NCI-H748 (cell line): ENCODE measurements around the gene SLC22A7.

Experiments
- DNase-seq: peaks from one replicate; lab custom pipeline; 2025; ENCODE audit not compliant: unreplicated experiment; lab: John Stamatoyannopoulos, UW

Gene SLC22A7

DNA sequence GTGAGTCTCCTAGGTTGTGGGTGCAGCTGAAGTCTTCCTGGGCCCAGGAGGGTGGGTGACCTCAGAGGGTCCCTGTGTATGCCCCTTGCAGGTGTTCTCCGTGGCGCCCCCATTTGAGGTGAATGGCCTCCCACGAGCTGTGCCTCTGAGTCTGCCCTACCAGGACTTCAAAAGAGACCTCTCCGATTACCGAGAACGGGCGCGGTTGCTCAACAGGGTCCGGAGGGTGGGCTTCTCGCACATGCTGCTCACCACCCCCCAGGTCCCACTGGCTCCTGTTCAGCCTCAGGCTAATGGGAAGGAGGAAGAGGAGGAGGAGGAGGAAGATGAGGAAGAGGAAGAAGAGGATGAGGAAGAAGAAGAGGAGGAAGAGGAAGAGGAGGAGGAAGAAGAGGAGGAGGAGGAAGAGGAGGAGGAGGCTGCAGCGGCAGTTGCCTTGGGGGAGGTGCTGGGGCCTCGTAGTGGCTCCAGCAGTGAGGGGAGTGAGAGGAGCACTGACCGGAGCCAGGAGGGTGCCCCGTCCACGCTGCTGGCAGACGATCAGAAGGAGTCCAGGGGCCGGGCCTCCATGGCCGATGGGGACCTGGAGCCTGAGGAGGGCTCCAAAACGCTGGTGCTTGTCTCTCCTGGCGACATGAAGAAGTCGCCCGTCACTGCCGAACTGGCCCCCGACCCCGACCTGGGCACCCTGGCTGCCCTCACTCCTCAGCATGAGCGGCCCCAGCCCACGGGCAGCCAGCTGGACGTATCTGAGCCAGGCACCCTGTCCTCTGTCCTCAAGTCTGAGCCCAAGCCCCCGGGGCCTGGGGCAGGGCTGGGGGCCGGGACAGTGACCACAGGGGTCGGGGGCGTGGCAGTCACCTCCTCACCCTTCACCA is 15.2 kb upstream of the SLC22A7 start:
- DNase-seq, result no peak

DNA sequence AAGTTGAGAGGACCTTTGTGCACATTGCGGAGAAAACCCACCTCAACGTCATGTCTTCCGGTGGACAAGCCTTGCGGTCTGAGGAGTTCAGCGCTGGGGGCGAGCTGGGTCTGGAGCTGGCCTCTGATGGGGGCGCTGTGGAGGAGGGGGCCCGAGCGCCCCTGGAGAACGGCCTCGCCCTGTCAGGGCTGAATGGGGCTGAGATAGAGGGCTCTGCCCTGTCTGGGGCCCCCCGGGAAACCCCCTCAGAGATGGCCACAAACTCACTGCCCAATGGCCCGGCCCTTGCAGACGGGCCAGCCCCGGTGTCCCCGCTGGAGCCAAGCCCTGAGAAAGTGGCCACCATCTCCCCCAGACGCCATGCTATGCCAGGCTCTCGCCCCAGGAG is 14.6 kb upstream of the SLC22A7 start:
- DNase-seq, result no peak

DNA sequence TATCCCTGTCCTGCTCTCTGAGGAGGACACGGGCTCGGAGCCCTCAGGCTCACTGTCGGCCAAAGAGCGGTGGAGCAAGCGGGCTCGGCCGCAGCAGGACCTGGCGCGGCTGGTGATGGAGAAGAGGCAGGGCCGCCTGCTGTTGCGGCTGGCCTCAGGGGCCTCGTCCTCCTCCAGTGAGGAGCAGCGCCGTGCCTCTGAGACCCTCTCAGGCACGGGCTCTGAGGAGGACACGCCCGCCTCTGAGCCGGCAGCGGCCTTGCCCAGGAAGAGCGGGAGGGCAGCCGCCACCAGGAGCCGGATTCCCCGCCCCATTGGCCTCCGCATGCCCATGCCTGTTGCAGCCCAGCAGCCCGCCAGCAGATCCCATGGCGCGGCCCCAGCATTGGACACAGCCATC is 14.2 kb upstream of the SLC22A7 start:
- no peak for DNase-seq

DNA sequence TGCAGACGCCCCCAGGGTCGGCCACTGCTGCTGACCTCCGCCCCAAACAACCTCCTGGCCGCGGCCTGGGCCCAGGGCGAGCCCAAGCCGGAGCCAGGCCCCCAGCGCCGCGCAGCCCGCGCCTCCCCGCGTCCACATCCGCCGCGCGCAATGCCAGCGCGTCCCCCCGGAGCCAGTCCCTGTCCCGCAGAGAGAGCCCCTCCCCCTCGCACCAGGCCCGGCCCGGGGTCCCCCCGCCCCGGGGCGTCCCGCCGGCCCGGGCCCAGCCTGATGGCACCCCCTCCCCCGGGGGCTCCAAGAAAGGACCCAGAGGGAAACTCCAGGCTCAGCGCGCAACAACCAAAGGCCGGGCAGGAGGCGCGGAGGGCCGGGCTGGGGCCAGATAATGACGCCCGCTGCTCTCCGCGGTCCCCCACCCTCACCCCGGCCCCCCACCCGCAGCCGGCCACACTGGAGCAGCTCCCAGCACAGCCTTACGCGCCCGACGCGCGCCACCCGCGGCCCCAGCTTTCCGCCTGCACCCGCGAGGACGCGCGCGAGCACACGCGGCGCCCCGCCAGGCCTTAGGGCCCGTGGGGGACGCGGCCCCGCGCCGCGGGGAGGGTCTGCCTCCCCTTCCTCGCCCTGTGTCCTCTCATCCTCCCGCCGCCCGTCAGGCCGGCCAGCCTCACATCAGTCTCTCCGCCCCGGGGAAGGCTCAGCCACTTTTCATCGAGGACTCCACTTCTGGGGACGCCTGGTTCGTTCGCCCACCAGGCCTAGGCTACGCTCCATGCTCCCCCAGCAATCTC is 12.9 kb upstream of the SLC22A7 start:
- DNase-seq, result no peak

DNA sequence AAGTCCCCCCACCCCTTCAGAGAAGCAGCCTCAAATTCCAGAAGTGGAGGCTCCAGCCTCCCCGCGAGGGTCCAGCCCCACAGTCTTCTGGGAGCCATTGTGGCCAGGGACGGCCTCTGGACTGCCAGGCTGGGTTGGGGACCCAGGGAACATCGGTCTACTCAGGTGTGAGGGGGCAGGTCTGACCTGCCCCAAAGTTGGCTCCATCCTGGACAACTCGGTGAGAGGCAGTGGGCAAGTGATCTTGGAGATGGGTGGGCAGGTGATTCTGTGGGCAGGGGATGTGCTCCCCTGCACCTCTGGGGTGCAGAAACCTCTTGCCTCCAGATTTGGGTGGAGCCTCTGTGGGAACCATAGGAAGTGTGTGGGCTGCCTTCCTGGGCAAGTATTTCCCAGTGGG is 12.2 kb upstream of the SLC22A7 start:
- DNase-seq, result no peak

DNA sequence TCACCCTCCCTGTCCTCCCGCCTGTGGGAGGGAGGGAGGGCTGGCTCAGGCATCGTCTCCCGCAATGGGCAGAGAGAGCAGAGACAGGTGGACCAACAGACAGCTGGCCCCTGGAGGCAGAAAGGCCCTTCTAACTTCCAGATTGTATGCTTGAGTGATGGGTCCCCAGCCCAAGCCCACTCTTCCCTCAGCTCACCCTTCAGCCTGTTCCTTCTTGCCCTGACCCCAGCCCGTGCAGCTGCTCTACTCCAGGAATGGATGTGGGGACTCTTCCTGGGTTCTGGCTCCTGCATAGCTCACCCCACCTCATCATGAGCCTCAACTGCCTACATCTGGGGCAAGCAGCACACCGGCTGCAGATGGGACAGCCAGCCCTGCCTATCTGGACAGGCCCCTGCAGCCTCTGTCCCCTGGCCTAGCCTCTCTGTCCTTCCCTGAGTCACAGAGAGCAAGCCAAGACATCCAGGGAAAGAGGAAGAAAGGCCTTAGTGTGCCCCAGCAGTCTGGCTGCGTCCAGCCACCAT is 11.5 kb upstream of the SLC22A7 start:
- no peak for DNase-seq

DNA sequence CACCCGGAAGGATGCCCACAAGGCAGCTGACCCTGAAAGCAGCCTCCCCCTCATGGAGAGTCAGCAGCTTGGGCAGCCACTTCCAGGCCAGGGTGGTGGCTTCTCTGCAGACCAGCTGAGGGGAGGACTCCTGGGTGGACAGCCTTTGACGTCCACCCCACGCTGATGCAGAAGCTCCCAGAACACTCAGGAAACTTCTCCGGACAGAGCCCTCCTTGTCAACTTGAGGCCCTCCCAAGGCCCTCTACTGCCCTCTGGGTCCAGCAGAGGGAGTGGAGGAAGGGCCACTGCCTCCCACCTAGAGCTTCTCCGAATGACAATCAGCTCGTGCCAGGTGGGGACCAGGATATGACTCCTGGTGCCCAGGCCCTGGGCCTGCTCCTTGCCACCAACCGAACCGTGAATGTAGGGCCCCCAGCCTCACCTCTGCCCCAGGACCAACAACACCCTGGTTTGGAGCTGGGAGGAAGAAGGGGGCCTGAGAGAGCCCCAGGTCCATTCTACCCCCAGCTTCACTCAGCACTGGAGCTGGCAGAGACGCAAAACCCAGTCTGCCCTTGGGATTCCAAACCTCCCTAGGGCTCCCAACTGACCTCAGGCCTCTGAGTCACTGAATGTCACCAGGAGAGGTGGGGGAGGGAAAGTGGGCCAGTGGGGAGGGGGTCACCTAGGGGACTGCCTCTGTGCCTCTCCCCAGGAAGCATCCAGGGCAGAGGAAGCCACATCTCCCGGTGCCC is 10.9 kb upstream of the SLC22A7 start:
- DNase-seq, result no peak

DNA sequence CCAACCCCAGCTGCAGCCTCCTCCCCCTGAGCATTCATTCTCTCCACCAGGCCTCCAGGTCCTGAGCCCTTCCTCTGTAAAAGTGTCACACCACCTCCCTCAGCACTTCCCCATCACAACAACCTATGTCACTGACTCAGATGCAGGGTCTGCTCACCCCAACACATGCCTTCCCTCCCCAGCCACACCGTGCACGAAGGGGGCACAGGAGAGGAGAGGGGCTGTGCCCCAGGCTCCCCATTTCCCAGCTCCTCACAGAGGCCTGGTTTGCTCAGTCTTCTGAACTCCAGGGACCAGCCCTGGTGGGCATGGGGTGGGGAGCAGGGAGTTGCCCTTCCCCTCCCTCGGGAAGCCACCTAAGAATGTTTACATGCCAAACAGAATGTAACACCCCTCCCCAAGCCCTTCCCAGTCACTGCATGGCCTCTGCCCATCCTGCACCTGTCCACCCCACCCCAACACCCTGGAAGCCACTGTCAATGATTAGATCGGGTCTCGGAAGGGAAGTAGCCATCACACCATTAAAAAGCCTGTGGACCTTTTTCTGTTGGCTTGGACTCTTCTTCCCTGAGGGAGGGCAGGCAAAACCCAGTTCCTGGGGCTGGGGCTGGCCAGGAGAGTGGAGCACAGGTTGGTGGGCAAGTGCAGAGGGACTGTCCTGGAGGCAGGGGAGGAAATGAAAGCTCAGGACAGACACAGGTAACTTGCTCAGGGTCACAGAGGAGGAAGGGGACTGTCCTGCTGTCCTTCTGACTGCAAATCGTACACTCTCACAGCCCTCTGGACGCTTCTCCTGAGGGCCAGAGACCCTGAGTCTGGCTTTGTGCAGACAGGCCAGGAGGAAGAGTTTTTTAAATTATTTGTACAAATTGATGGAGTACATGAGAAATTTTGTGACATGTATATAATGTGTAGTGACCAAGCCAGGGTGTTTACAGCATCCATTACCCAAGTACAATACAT is 10.1 kb upstream of the SLC22A7 start:
- no peak for DNase-seq

DNA sequence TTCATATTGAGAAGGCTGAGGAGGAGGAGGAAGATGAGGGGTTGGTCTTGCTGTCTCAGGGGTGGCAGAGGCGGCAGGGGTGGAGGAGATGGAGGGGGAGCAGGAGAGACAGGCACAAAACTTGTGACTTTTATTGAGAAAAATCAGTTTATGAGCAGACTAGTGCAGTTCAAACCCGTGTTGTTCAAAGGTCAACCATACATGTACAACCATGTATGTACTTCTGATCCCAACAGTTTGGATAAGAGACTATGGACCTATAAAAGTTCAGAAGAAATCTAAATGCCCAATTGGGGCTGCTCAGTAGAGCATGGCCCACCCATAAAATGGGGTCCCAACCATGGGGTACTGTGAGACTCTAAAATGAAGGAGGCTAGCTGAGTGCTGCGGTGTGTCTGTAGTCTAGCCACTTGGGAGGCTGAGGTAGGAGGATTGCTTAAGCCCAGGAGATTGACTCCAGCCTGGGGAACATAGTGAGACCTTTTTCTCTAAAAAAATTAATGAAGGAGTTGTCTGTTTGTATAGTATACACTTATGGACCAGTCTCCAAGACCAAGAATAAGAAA is 7.6 kb upstream of the SLC22A7 start:
- DNase-seq, result no peak

DNA sequence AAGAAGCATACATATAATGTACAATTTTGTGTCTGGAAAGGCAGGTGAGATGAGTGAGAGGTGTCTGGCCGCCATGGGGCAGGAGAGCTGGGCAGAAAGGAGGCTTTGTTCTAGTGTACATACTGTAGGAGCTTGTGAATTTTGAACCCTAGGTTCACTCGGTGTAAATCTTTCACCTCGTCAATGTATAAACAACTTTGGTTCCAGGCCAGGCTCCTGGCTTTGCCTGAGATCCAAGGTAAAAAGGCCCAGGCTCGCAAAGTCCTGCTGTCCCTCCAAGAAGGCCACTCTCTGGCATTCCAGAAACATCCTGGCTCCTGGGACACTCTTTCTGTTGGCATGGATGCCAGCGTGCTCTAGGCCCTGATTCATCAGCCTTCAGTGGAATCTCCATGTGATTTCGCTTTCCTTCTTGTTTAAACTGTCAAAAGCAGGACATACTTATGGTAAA is 7.1 kb upstream of the SLC22A7 start:
- no peak for DNase-seq

DNA sequence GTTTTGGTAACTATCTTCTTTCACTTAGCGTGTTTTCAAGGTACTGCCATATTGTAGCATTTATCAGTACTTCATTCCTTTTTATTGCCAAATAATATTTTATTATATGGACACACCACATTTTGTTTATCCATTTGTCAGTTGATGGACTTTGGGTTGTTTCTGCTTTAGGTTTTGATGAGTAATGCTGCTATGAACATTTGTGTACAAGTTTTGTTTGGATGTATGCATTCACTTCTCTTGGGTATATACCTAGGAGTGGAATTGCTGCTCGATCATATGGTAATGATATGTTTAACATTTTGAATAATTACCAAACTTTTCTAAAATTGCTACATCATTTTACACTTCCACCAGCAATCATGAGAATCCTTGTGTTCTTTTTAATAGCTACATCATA is 6.4 kb upstream of the SLC22A7 start:
- DNase-seq, result no peak

DNA sequence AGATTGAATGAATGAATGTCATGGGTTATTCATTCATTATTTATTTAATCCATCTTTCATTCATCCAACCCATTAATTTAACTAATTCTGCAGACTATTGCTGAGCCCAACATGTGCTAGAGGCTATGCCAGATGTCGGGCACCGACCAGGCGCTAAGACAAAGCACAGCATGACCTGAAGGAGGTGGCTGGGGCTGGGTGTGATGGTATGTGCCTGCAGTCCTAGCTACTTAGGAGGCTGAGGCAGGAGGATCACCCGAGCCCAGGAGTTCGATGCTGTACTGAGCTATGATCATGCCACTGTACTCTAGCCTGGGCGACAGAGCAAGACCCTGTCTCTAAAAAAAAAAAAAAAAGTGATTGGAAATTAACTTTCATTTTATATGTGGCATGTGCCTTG is 5.7 kb upstream of the SLC22A7 start:
- no peak for DNase-seq

DNA sequence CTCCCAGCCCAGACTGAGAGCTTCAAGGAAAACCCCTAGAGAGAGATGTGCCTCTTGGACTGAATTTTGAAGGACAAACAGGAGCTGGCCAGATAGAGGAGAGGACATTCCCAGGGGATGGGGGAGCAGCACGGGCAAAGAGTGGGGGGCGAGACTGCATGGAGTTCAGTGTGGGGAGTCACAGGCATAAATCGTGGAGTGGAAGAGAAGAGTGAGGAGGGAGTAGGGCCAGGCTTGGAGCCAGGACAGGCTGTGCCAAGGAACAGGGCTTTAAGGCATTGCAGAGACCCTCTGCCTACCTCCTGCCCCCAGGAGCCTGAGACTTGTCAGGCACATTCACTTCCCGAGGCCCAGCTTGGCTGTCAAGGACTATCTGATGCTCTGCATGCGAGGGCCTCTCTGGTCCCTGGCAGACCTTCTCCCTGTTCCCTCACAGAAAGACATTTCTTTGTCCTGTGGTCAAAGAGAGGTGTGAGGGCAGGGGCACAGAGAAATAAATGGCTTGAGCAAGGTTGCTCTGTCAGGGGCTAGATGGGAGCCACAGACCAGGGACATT is 5.2 kb upstream of the SLC22A7 start:
- DNase-seq, result no peak

DNA sequence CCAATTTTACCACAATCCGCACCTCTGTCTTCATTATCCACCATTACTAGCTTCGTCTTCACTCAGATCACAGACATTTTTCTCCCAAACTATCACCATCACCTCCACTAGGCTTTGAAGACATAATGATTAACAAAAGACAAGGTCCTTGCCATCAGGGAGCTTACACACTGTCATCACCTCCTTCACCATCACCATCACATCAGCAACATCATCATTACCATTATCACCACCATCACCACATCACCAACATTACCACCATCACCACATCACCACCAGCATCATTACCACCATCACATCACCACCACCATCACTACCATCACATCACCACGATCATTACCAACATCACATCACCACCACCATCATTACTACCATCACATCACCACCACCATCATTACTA is 4.4 kb upstream of the SLC22A7 start:
- no peak for DNase-seq

DNA sequence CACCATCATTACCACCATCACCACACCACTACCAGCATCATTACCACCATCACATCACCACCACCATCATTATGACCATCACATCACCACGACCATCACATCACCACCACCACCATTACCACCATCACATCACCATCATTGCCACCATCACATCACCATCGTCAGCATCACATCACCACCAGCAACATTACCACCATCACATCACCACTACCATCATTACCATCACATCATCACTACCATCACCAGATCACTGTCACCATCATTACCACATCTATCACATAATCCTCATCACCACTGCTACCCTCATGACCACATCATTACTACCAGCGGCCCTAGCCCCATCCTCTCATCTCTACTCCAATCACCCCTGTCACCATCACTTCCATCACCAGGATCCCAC is 3.5 kb upstream of the SLC22A7 start:
- DNase-seq, result no peak

DNA sequence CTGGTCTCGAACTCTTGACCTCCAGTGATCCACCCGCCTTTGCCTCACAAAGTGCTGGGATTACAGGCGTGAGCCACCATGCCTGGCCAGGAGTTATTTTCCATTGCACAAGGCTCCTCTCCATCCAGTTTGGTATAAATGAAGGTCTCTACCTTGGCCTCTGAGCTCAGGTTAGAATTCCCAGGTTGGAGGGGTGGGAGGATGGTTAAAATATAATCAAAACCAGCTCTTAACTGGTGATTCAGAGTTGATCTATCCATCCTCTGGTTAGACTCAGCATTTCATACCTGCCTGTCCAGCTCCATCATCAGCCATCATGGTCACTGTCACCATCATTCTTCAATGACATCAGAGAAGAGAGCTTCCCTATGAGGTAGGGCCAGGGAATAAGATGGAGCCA is 2.6 kb upstream of the SLC22A7 start:
- no peak for DNase-seq

DNA sequence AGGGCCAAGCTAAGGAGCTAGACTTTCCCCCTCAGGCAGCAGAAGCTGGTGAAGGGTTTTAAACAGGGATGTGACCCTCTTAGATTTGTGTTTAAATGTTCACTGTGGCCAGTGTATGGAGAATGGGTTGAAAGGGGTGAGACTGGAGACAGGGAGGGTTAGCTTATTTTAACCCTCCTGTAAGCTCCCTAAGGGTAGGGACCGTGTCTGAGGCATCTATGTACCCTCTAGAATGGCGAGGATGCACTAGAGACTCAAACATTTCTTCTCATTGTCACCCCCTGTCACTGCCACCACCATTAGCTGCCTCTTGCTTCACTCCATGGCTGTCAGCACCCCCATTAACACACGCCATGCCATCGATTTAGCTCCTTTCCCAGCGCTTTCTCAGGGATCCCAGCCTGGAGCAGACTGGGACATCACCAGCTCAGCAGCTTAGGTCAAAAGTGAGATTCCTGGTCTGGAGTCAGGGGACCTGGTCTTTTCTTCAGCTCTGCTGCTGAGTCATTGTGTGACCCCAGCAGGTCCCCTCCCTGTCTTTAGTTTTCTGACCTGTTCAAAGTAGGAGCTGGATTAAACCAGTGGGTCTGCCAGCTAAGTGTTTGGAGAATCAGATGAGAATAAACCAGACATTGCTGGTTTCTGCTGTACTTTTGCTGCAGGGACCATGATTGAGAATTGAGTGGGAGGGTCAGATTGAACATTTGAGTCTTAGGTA is 1.1 kb upstream of the SLC22A7 start:
- DNase-seq, result no peak

DNA sequence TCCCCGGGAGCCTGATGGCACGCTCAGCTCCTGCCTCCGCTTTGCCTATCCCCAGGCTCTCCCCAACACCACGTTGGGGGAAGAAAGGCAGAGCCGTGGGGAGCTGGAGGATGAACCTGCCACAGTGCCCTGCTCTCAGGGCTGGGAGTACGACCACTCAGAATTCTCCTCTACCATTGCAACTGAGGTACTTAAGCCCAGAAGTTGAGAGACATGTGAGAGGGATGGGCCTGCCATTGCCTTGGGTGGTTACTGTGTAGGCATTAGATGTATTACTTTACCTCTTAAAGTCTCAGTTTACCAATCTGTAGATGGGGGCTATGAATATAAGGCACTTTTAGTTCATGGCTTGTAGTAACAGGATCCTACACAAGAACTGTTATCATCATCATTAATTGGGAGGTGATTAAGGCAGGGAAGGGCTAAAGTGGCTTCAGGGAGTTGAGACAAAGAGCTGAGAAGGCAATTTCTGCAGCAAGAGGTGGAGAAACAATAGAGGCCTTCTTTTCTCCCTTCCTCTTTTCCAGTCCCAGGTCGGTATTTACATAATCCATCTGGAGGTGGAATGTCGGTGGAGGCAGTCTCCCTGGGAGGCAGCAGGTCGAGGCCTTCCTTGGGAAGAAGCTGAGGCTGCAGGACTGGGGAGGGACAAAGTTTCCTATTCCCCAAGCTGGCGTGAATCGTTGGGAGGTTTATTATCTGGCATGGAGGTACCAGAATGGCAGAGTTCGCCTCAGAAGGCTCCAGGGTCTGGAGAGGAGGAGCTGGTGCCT is 691 bp downstream of the SLC22A7 start:
- DNase-seq, result no peak
